Activated CD4-positive, alpha-beta T cell treated with anti-CD3 and anti-CD28 coated beads for 36 hours (primary cell): ENCODE results near the gene UTP11. TPM values are rescaled to one million over a fixed set of nuclear protein-coding genes. Genes with fewer than 3 reads are reported as not detected.

Experiments used
- ATAC-seq: fragments of 200-7000 bp; cut with Tn5 transposase; one replicate; pipeline ENCODE4 v1.10.0; 2021; ENCODE audit warnings: mild to moderate bottlenecking, moderate library complexity
- CTCF ChIA-PET: fragments of 350-600 bp; sonication (Branson Sonifier 250); formaldehyde crosslinking; loops from one replicate; lab custom pipeline; 2021; ENCODE audit warnings: antibody characterized with exemption; lab: Charles Lee
- POLR2A ChIA-PET: fragments of 350-600 bp; sonication (Branson Sonifier 250); formaldehyde crosslinking; loops from one replicate; lab custom pipeline; 2021; ENCODE audit warnings: antibody characterized with exemption, inconsistent platforms; lab: Charles Lee
- DNase-seq: peaks from one replicate; pipeline ENCODE4 v3.0.0-alpha.2; 2020
- H3K27ac Mint-ChIP-seq: one replicate; pipeline ENCODE4 v1.8.0; 2021; ENCODE audit warnings: mixed read lengths
- H3K27me3 Mint-ChIP-seq: one replicate; pipeline ENCODE4 v1.8.0; 2021; ENCODE audit warnings: mixed read lengths
- H3K36me3 Mint-ChIP-seq: one replicate; pipeline ENCODE4 v1.8.0; 2021; ENCODE audit warnings: low read depth, mixed read lengths
- H3K4me1 Mint-ChIP-seq: one replicate; pipeline ENCODE4 v1.8.0; 2021; ENCODE audit warnings: mixed read lengths
- H3K4me3 Mint-ChIP-seq: one replicate; pipeline ENCODE4 v1.8.0; 2021; ENCODE audit warnings: mild to moderate bottlenecking, moderate library complexity, mixed read lengths
- H3K9me3 Mint-ChIP-seq: one replicate; pipeline ENCODE4 v1.8.0; 2021; ENCODE audit warnings: low read depth, mixed read lengths
- intact Hi-C, 2 experiments: fragments of 100-400 bp; cut with DNase I in 1 of 2; cut with micrococcal nuclease in 1 of 2; formaldehyde crosslinking; loops; one replicate each; pipeline versions ENCODE4 v1.14.2 to v1.15.1; 2022 to 2024; cut with DNase I, micrococcal nuclease
- total RNA-seq, 2 experiments: library from RNA; stranded (reverse); gene quantifications; one replicate each; pipeline ENCODE4 v1.2.3, GENCODE V29; 2021

UTP11 gene
- total RNA-seq, 2 experiments from 2014 or later: 68.9 to 82.4 TPM

DNA sequence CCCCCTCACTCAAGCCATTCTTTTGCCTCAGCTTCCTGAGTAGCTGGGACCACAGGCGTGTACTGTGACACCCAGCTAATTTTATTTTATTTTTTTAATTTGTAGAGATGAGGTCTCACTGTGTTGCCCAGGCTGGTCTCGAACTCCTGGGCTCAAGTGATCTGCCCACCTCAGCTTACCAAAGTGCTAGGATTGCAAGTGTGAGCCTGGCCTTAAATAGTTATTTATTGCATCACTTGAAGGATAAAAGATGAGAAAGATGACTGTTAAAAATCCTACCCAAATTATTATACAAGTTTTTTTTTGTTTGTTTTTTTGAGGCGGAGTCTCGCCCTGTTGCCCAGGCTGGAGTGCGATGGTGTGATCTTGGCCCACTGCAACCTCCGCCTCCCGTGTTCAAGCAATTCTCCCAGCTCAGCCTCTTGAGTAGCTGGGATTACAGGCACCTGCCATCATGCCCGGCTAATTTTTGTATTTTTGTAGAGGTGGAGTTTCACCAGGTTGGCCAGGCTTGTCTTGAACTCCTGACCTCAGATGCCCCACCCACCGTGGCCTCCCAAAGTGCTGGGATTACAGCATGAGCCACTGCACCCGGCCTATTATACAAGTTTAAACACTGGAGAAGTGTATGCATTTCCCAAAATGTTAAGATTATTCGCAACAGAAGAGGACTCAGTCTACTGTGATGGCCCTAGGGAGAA lies 2.3 kb downstream of the UTP11 start:
- ChIA-PET POLR2A (interaction anchor here (3.5 kb wide), 1 partner anchor 12 kb away, joined by 27 read pairs; no protein-coding TSS in a partner anchor), CTCF (interaction anchor here (1.0 to 2.1 kb wide), 6 partner anchors 13 to 1592 kb away, joined by 3 to 9 read pairs (median 5); partner anchors contain the start of gene SF3A3)
- Mint-ChIP-seq H3K27me3 (no peaks in the 10 kb centered on the region), H3K36me3 (peaks cover 41% of the 10 kb centered on the region), H3K27ac (peak overlapping the region; percentile 42), H3K9me3 (no peaks in the 10 kb centered on the region), H3K4me1 (peaks cover 36% of the 10 kb centered on the region), H3K4me3 (peak overlapping the region; percentile 97)
- intact Hi-C loops: loop anchor here (5.0 kb wide), 4 partner anchors 323 to 1628 kb away; partner anchors contain the start of genes CDCA8 (in 1 of the 2), MRPS15 (in 1 of the 2), NDUFS5 (in 1 of the 2) and STK40 (in 1 of the 2)
- ATAC-seq (no peak), DNase-seq (no peak)

DNA sequence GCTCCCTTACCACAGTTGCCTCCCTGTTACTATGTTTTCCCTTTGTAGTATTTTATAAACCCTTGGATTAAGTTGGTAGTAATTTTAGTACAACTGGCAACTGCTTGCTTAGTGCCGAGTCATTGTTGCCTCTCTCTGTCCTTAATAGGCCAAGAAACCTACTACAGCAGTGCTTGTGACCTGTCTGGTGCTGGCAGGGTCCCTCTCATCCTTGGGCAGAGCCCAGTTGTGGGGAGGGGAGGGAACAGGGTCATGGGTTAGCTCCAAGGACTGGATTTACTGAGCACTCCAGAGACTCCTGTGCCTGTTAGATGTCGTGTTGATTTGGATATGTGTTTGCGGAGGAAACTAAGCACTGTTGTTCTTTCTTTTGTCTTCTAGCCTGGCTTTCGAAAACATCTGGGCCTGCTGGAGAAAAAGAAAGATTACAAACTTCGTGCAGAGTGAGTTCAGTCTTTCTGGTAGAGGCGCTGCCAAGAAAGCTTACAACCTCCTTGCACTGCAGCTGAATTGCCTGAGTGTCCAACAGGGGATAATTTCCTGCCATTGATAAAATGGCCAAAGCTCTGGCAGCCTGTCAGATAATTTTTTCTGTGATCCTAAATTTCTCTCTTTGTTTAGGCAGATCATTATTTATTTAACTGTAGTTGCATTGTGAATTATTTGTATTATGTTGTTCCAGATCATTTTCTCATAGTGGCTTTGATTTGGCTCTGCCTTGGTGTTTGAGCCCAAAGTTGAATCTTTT lies 3.6 kb downstream of the UTP11 start:
- ChIA-PET CTCF (interaction anchor here (0.6 to 2.1 kb wide), 4 partner anchors 10 to 785 kb away, joined by 3 to 7 read pairs (median 4); no protein-coding TSS in a partner anchor), POLR2A (no interaction called here)
- ATAC-seq: no peak
- Mint-ChIP-seq H3K4me1 (peaks cover 28% of the 10 kb centered on the region), H3K9me3 (no peaks in the 10 kb centered on the region), H3K27ac (peak overlapping the region; percentile 49), H3K4me3 (no peak overlapping the region), H3K36me3 (peaks cover 48% of the 10 kb centered on the region), H3K27me3 (no peaks in the 10 kb centered on the region)
- intact Hi-C loops: no loop called here
- no peak for DNase-seq

DNA sequence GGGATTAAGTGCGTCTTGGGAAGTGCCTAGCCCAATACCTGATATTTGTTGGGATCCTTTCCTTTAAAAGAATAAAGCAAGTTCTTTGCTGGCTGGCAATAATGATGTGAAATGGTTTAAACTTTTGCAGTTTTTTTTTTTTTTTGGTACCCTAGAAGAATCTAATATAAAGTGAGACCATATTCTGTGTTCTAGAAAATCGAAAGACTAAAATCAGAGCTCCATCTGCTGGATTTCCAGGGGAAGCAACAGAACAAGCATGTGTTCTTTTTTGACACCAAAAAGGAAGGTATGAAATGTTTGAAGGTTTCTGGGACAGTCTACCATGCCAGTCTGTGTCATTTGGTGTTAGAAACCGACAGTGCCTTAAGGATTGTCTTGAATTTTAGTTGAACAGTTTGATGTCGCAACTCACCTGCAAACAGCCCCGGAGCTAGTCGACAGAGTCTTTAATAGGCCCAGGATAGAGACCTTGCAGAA lies 6.4 kb downstream of the UTP11 start:
- ChIA-PET POLR2A (interaction anchor here (1.3 kb wide), 1 partner anchor 9 kb away, joined by 6 read pairs; no protein-coding TSS in a partner anchor), CTCF (interaction anchor here (0.7 to 1.7 kb wide), 5 partner anchors 8 to 760 kb away, joined by 3 to 7 read pairs (median 3); no protein-coding TSS in a partner anchor)
- ATAC-seq (peak; percentile 64), DNase-seq (no peak)
- Mint-ChIP-seq H3K27ac (no peak overlapping the region), H3K4me3 (no peak overlapping the region), H3K27me3 (no peaks in the 10 kb centered on the region), H3K9me3 (no peaks in the 10 kb centered on the region), H3K36me3 (peaks cover 50% of the 10 kb centered on the region), H3K4me1 (peaks cover 11% of the 10 kb centered on the region)
- intact Hi-C loops: loop anchor here (1.0 to 2.0 kb wide), 2 partner anchors 29 to 128 kb away; partner anchors contain the start of gene SF3A3 (in 2 of the 2)

DNA sequence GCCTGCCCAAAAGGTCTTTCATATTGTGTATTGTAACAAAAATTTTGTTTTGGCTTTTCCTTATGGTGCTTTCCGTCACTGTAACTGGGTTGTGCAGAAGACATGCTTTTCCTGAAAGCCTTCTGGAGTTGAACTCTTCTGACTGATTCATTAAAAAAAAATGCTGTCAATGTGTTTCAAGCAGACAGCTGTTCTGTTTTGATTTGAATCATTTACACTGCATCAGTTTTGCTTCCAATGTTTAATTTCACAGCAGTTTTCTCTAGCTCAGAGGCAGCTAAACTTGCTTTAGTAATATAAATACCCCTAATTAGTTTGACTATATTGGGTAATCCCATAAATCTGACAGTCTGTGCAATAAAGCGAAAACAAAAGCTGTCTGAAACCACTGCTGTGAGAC lies 7.9 kb downstream of the UTP11 start:
- Mint-ChIP-seq H3K4me1 (peaks cover 1% of the 10 kb centered on the region), H3K36me3 (peaks cover 50% of the 10 kb centered on the region), H3K27me3 (no peaks in the 10 kb centered on the region), H3K9me3 (no peaks in the 10 kb centered on the region), H3K27ac (no peak overlapping the region), H3K4me3 (no peak overlapping the region)
- intact Hi-C loops: no loop called here
- CTCF ChIA-PET: interaction anchor here (0.7 to 1.7 kb wide), 7 partner anchors 12 to 543 kb away, joined by 3 to 4 read pairs (median 3); no protein-coding TSS in a partner anchor
- no peak for DNase-seq
- POLR2A ChIA-PET: no interaction called here
- ATAC-seq: no peak

DNA sequence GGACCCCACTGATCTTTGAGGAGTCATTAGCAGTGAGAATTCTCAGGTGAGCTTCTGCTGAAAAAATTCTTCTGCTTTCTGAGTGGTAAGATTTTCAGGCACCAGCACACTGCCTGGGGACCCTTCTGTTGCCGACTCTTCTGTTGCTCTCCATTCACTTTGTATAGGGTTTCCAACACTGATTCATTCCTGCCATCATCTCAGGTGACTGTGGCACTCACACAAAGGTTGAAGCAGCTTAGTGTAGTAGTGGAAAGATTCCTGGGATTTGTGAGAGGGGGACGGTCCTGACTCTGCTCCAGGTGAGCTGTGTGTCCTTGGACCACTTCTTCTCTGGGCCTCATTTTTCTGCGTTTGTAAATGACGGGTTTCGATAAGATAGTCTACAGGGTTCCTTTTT lies 9.4 kb downstream of the UTP11 start:
- H3K36me3 Mint-ChIP-seq: peaks cover 57% of the 10 kb centered on the region
- no peaks in the 10 kb centered on the region for H3K27me3 Mint-ChIP-seq
- DNase-seq (no peak), ATAC-seq (no peak)
- no peak overlapping the region for H3K4me3 Mint-ChIP-seq
- H3K9me3 Mint-ChIP-seq: no peaks in the 10 kb centered on the region
- peaks cover 11% of the 10 kb centered on the region for H3K4me1 Mint-ChIP-seq
- intact Hi-C loops: no loop called here
- ChIA-PET CTCF (interaction anchor here (0.6 to 1.5 kb wide), 5 partner anchors 9 to 488 kb away, joined by 3 to 4 read pairs (median 3); no protein-coding TSS in a partner anchor), POLR2A (interaction anchor here (0.6 kb wide), 1 partner anchor 1862 kb away, joined by 6 read pairs; no protein-coding TSS in a partner anchor)
- no peak overlapping the region for H3K27ac Mint-ChIP-seq

DNA sequence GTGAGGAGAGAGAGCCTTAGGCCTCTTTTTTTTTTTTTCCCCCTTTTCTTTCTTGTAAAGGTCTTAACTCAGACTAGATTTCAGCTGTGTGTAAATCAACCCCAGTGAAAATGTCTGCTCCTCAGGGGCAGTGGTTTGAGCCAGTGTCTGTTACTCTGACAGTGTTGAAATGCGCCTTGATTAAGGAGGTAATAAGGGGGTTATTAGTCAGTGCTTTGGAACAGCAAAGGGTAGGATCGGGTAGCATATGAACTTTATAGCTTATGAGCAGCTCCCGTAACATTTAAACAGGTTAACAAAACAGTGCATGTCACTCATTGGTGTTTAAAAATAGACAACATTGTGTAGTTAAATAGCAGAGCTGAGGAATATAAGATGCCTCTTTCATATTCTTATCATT lies 10.3 kb downstream of the UTP11 start:
- Mint-ChIP-seq H3K27me3 (no peaks in the 10 kb centered on the region), H3K4me3 (no peak overlapping the region), H3K27ac (no peak overlapping the region), H3K36me3 (peaks cover 55% of the 10 kb centered on the region), H3K4me1 (peaks cover 19% of the 10 kb centered on the region), H3K9me3 (no peaks in the 10 kb centered on the region)
- CTCF ChIA-PET: interaction anchor here (0.5 to 1.5 kb wide), 7 partner anchors 12 to 563 kb away, joined by 3 to 6 read pairs (median 3); no protein-coding TSS in a partner anchor
- DNase-seq: no peak
- POLR2A ChIA-PET: no interaction called here
- ATAC-seq: no peak
- intact Hi-C loops: no loop called here

DNA sequence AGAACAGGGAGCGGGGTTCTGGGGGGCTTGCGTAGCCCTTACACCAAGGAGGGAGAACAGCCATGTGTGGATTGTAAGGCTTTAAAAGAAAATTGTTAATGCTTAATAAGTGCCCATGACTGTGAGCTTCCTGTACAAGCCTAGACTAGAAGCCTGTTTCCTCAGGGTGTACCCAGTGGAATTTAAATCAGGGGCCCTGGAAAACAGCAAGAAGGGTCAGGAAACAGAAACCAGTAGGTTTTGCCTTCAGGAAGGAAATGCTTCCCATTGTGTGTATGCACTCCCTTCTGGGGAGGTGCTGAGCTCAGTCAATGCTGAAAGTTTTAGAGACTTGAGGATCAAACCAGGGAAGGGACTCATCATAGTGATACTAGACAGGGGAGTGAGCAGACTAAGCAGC lies 12.7 kb downstream of the UTP11 start:
- H3K27me3 Mint-ChIP-seq: no peaks in the 10 kb centered on the region
- H3K4me1 Mint-ChIP-seq: peaks cover 43% of the 10 kb centered on the region
- peaks cover 44% of the 10 kb centered on the region for H3K36me3 Mint-ChIP-seq
- H3K27ac Mint-ChIP-seq: no peak overlapping the region
- CTCF ChIA-PET: interaction anchor here (0.8 to 1.5 kb wide), 7 partner anchors 12 to 816 kb away, joined by 3 to 7 read pairs (median 3); partner anchors contain the start of genes SF3A3 and UTP11
- intact Hi-C loops: loop anchor here (5.0 kb wide), 6 partner anchors 47 to 1667 kb away; partner anchors contain the start of gene HPCAL4 (in 1 of the 2)
- POLR2A ChIA-PET: interaction anchor here (1.0 kb wide), 1 partner anchor 46 kb away, joined by 3 read pairs; no protein-coding TSS in a partner anchor
- DNase-seq (no peak), ATAC-seq (no peak)
- no peak overlapping the region for H3K4me3 Mint-ChIP-seq
- H3K9me3 Mint-ChIP-seq: no peaks in the 10 kb centered on the region

DNA sequence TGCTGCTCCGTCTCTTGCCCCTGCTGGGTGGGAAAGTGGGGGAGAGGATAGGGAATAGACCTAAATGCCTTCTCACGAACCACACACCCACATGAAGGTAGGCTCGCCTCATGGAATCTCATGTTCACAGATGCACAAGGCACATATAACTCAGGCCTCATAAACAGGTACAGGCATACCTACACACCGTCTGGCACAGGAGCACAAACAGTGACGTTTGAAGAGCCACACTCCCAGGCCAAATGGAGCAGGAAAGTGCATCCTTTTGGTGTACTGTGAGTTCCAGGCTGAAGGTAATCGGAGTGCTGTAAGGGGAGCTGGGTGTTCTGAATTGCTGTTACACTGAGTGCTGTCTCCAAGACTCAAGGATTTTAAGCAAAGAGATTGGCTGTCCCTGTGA lies 13.1 kb downstream of the UTP11 start:
- Mint-ChIP-seq H3K9me3 (no peaks in the 10 kb centered on the region), H3K4me1 (peaks cover 48% of the 10 kb centered on the region), H3K27ac (no peak overlapping the region), H3K27me3 (no peaks in the 10 kb centered on the region), H3K4me3 (no peak overlapping the region), H3K36me3 (peaks cover 40% of the 10 kb centered on the region)
- intact Hi-C loops: loop anchor here (1.0 to 5.0 kb wide), 9 partner anchors 47 to 1667 kb away; partner anchors contain the start of gene HPCAL4 (in 1 of the 2)
- CTCF ChIA-PET: interaction anchor here (0.8 to 1.5 kb wide), 5 partner anchors 9 to 816 kb away, joined by 3 to 7 read pairs (median 5); no protein-coding TSS in a partner anchor
- POLR2A ChIA-PET: no interaction called here
- DNase-seq (no peak), ATAC-seq (no peak)

DNA sequence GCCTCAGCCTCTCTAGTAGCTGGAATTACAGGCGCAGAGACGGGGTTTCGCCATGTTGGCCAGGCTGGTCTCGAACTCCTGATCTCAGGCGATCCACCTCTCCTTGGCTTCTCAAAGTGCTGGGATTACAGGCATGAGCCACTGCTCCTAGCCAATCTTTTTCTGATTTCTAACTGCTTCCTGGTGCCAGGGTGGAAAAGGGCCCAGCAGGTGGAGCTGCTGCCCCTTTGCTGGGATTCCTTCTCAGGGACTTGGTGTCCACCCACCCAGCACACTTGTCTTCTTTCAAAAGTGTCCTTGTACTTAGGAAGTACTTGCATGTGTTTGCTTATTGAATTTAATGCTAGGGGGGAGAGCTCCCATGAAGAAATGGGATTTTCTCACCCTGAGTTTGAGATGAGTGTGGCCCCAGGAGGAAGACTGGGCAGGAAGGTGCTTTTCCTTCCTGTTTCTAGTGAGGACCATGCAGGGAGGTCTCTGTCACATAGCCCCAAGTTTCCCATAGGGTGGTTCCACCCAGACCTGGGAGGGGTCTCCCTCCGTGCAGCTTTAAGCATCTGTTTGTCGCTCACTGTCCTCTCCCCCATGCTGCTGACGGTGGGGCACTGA lies 14.2 kb downstream of the UTP11 start:
- CTCF ChIA-PET: interaction anchor here (0.5 to 2.9 kb wide), 15 partner anchors 8 to 1177 kb away, joined by 3 to 27 read pairs (median 4); partner anchors contain the start of gene MTF1
- no peak overlapping the region for H3K4me3 Mint-ChIP-seq
- intact Hi-C loops: loop anchor here (1.0 to 5.0 kb wide), 10 partner anchors 46 to 1666 kb away; partner anchors contain the start of gene HPCAL4 (in 1 of the 2)
- H3K9me3 Mint-ChIP-seq: no peaks in the 10 kb centered on the region
- H3K36me3 Mint-ChIP-seq: peaks cover 39% of the 10 kb centered on the region
- H3K4me1 Mint-ChIP-seq: peaks cover 58% of the 10 kb centered on the region
- POLR2A ChIA-PET: interaction anchor here (0.6 to 2.6 kb wide), 2 partner anchors 14 to 507 kb away, joined by 3 to 27 read pairs; partner anchors contain the start of gene UTP11
- DNase-seq: peak; percentile 80
- no peaks in the 10 kb centered on the region for H3K27me3 Mint-ChIP-seq
- no peak for ATAC-seq
- H3K27ac Mint-ChIP-seq: peak overlapping the region; percentile 91
